ENCODE data around the gene C19orf81. TPM values are rescaled to one million over a fixed set of nuclear protein-coding genes. Genes with fewer than 3 reads are reported as not detected.

The C19orf81 gene
- total and polyA plus RNA-seq, 2 of the 8 experiments (the other 6 are each of a cell fraction or from before 2014, with no cell fraction given): 11.7 to 13.0 TPM

GRCh38 chr19:50676625-50677197, 27.5 kb downstream of the C19orf81 start:
- WGBS, 2 experiments (ENCODE audit: extremely low coverage in 1 of 2, insufficient coverage in 1 of 2, insufficient read length in 1 of 2, insufficient replicate concordance in 2 of 2, low coverage in 1 of 2, low lambda C conversion rate in 2 of 2, missing lambda C conversion rate in 1 of 2): 78% methylated on average over 1 of the region's 1 CpG; no CpG with 5 or more reads in 1 of the 2 experiments

More at GRCh38 chr19:50676625-50677197, 27.5 kb downstream of the C19orf81 start:
- Histone ChIP-seq H2BK12ac (ENCODE audit: low read depth, low read length) (peak overlapping the region; percentile 12; the same call in 1 of the 2 replicates), H3K79me1 (ENCODE audit: low read depth, low read length) (no peaks in the 10 kb centered on the region), H3K27me3 (replicated peaks in 1 of 4; ENCODE audit: control insufficient read depth in 3 of 4, extremely low read depth in 1 of 4, insufficient read depth in 3 of 4, low read length in 3 of 4) (peaks cover 1 to 31% (median 30%) of the 10 kb centered on the region in 4 experiments), H4K91ac (replicated peaks; ENCODE audit: insufficient read length, low read length) (no peak overlapping the region), H3K4me1 (replicated peaks in 1 of 4; ENCODE audit: control insufficient read depth in 3 of 4, insufficient read depth in 4 of 4, low read length in 3 of 4) (peaks cover 0 to 10% (median 7%) of the 10 kb centered on the region in 4 experiments; a peak in 5 of 7 replicates), H3K27ac (ENCODE audit: low read depth, low read length) (no peak overlapping the region), H4K8ac (ENCODE audit: extremely low read depth, insufficient read depth, low read length) (no peak overlapping the region), H3K23me2 (ENCODE audit: low read depth, low read length) (peaks cover 3% of the 10 kb centered on the region), H3K79me2 (ENCODE audit: control insufficient read depth in 1 of 2, insufficient read depth in 2 of 2, low read length in 2 of 2) (no peaks in the 10 kb centered on the region), H4K20me1 (replicated peaks in 1 of 2; ENCODE audit: control insufficient read depth in 1 of 2, insufficient read depth in 2 of 2, low read length in 2 of 2) (no peaks in the 10 kb centered on the region), H3K14ac (ENCODE audit: insufficient read length) (no peak overlapping the region), H2BK5ac (ENCODE audit: low read depth, low read length) (no peak overlapping the region; the same call in 1 of the 2 replicates), H2BK20ac (ENCODE audit: low read length) (no peak overlapping the region), H3K9me3 (ENCODE audit: insufficient read depth in 2 of 2, low read depth in 1 of 2, low read length in 1 of 2) (no peaks in the 10 kb centered on the region), H3K4me2 (ENCODE audit: insufficient read depth in 1 of 2, low read depth in 2 of 2, low read length in 2 of 2) (no peak overlapping the region), H3K9ac (replicated peaks in 1 of 4; ENCODE audit: extremely low read depth in 1 of 4, low read depth in 3 of 4, low read length in 3 of 4) (no peak overlapping the region), H2BK120ac (replicated peaks; ENCODE audit: low read depth, low read length) (no peak overlapping the region), H2AK5ac (ENCODE audit: low read depth, low read length) (0 out of 2 replicates have a peak overlapping the region, but pooled peaks have one; percentile 75), H4K5ac (ENCODE audit: insufficient read length, low read depth, low read length) (no peak overlapping the region), H2AFZ (ENCODE audit: low read length) (no peak overlapping the region), H2BK15ac (ENCODE audit: low read length) (0 out of 2 replicates have a peak overlapping the region, but pooled peaks have one; percentile 65), H3K4me3 (ENCODE audit: extremely low read depth in 1 of 4, insufficient read depth in 2 of 4, low read depth in 3 of 4, low read length in 4 of 4) (no peak overlapping the region), H3K56ac (replicated peaks; ENCODE audit: insufficient read length, low read depth, low read length) (no peak overlapping the region), H3K4ac (replicated peaks; ENCODE audit: insufficient read length, low read depth, low read length) (no peak overlapping the region), H3K36me3 (ENCODE audit: control insufficient read depth in 2 of 4, insufficient read depth in 4 of 4, low read length in 3 of 4) (no peaks in the 10 kb centered on the region), H3K18ac (ENCODE audit: extremely low read depth, low read length) (no peak overlapping the region), H3K23ac (ENCODE audit: insufficient read length) (no peak overlapping the region)
- TF ChIP-seq PHF8 (conservative IDR thresholded peaks at IDR 0.05; ENCODE audit: low read depth, low read length) (no peak), GTF2F1 (IDR thresholded peaks at IDR 0.05; ENCODE audit: borderline replicate concordance, low read depth, low read length) (no peak), ATF3 (IDR thresholded peaks at IDR 0.05; ENCODE audit: insufficient read depth, low read depth, low read length) (peak; percentile 35; the same call in 1 of the 2 replicates), SP2 (IDR thresholded peaks at IDR 0.05; ENCODE audit: low read length) (no peak), SIX5 (IDR thresholded peaks at IDR 0.05; ENCODE audit: low read depth, low read length) (peak; percentile 40), KDM1A (IDR thresholded peaks at IDR 0.05; ENCODE audit: borderline replicate concordance, low read length) (peak; percentile 90), USF2 (IDR thresholded peaks at IDR 0.05; ENCODE audit: low read length) (peak; percentile 51)
- no peak for DNase-seq (ENCODE audit: low read depth in 1 of 2, low spot score in 2 of 2)
- CTCF ChIA-PET (ENCODE audit: partially characterized antibody): interaction anchor here (0.6 to 2.0 kb wide), 3 partner anchors 107 to 761 kb away, joined by 3 to 5 read pairs (median 4); no protein-coding TSS in a partner anchor
- POLR2A ChIA-PET (ENCODE audit: partially characterized antibody): interaction anchor here (1.2 kb wide), 1 partner anchor 126 kb away, joined by 3 read pairs; no protein-coding TSS in a partner anchor
- no peak for FAIRE-seq
